Panc1 (cell line): Measurements from ENCODE around the gene FNDC11.

Experiments
- POLR2AphosphoS5 ChIP-seq: IDR thresholded peaks from 2 replicates; pipeline ENCODE4 v1.6.1; 2012; ENCODE audit warnings: mild to moderate bottlenecking, low read depth, low read length, moderate library complexity
- SIN3A ChIP-seq: IDR thresholded peaks from 2 replicates; pipeline ENCODE4 v1.6.1; 2012; ENCODE audit warnings: low read depth, mild to moderate bottlenecking, low read length, moderate library complexity, borderline replicate concordance; ENCODE audit not compliant: insufficient read depth
- TF ChIP-seq, protein P1 (sequence below): fragments of 450-650 bp; IDR thresholded peaks from 2 replicates; pipeline ENCODE4 v1.5.1; 2017; ENCODE audit warnings: mild to moderate bottlenecking
- TF ChIP-seq, protein P2 (sequence below), 2 experiments: IDR thresholded peaks; 2 replicates each; pipeline ENCODE4 v1.6.1; 2011 to 2012; ENCODE audit warnings: low read depth in 2 of 2, control low read depth in 1 of 2, low read length in 1 of 2, mild to moderate bottlenecking in 1 of 2, moderate library complexity in 1 of 2; ENCODE audit not compliant: insufficient read depth in 1 of 2

DNA sequence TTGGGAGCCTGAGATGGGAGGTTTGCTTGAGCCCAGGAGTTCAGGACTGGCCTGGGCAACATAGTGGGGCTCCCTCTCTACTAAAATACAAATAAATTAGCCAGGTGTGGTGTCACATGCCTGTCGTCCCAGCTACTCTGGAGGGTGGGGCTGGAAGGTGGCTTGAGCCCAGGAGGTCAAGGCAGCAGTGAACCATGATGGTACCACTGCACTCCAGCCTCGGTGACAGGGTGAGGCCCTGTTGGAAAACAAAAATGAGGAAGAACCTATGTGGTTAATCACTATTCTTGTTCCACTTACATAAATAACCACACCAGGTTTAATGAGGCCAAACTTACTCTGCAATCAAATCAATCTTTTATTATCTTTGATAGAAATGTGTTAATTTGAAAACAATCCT, 28.0 kb upstream of the FNDC11 start:
- TF ChIP-seq, protein P1, sequence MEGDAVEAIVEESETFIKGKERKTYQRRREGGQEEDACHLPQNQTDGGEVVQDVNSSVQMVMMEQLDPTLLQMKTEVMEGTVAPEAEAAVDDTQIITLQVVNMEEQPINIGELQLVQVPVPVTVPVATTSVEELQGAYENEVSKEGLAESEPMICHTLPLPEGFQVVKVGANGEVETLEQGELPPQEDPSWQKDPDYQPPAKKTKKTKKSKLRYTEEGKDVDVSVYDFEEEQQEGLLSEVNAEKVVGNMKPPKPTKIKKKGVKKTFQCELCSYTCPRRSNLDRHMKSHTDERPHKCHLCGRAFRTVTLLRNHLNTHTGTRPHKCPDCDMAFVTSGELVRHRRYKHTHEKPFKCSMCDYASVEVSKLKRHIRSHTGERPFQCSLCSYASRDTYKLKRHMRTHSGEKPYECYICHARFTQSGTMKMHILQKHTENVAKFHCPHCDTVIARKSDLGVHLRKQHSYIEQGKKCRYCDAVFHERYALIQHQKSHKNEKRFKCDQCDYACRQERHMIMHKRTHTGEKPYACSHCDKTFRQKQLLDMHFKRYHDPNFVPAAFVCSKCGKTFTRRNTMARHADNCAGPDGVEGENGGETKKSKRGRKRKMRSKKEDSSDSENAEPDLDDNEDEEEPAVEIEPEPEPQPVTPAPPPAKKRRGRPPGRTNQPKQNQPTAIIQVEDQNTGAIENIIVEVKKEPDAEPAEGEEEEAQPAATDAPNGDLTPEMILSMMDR: no peak
- TF ChIP-seq POLR2AphosphoS5 (0 out of 2 replicates have a peak, but pooled peaks have one; percentile 11), SIN3A (no peak)
- TF ChIP-seq, protein P2, sequence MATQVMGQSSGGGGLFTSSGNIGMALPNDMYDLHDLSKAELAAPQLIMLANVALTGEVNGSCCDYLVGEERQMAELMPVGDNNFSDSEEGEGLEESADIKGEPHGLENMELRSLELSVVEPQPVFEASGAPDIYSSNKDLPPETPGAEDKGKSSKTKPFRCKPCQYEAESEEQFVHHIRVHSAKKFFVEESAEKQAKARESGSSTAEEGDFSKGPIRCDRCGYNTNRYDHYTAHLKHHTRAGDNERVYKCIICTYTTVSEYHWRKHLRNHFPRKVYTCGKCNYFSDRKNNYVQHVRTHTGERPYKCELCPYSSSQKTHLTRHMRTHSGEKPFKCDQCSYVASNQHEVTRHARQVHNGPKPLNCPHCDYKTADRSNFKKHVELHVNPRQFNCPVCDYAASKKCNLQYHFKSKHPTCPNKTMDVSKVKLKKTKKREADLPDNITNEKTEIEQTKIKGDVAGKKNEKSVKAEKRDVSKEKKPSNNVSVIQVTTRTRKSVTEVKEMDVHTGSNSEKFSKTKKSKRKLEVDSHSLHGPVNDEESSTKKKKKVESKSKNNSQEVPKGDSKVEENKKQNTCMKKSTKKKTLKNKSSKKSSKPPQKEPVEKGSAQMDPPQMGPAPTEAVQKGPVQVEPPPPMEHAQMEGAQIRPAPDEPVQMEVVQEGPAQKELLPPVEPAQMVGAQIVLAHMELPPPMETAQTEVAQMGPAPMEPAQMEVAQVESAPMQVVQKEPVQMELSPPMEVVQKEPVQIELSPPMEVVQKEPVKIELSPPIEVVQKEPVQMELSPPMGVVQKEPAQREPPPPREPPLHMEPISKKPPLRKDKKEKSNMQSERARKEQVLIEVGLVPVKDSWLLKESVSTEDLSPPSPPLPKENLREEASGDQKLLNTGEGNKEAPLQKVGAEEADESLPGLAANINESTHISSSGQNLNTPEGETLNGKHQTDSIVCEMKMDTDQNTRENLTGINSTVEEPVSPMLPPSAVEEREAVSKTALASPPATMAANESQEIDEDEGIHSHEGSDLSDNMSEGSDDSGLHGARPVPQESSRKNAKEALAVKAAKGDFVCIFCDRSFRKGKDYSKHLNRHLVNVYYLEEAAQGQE (IDR thresholded peaks at IDR 0.05; ENCODE audit: insufficient read depth in 1 of 2, low read depth in 2 of 2, low read length in 1 of 2): no peak
